Kidney (tissue), 14 donors: ENCODE data around the gene DYNC1I2. TPM values are rescaled to one million over a fixed set of nuclear protein-coding genes. Genes with fewer than 3 reads are reported as not detected.

Experiments
- DNase-seq, 5 donors: peaks; one replicate each; pipeline ENCODE4 v3.0.0-alpha.2; 2013 to 2020
- FAIRE-seq: peaks from 2 replicates; lab custom pipeline; 2012; peaks lifted over from hg19 to GRCh38; lab: Jason Lieb, UNC
- H3K27ac ChIP-seq, 2 donors: one replicate each; pipeline ENCODE4 v1.7.0; 2013; ENCODE audit warnings: low read depth in 2 of 2, low read length in 2 of 2, inconsistent platforms in 1 of 2
- H3K27me3 ChIP-seq: one replicate; pipeline ENCODE4 v1.7.1; 2013; ENCODE audit warnings: low read length, inconsistent platforms; ENCODE audit not compliant: control insufficient read depth, insufficient read depth
- H3K36me3 ChIP-seq, 3 donors: one replicate each; pipeline versions ENCODE4 v1.7.0 to v1.7.1; 2013; ENCODE audit warnings: low read length in 3 of 3, control low read depth in 1 of 3, inconsistent platforms in 1 of 3; ENCODE audit not compliant: insufficient read depth in 3 of 3, control insufficient read depth in 2 of 3
- H3K4me1 ChIP-seq, 3 donors: one replicate each; pipeline versions ENCODE4 v1.7.0 to v1.7.1; 2013; ENCODE audit warnings: low read length in 3 of 3, inconsistent platforms in 1 of 3, low read depth in 1 of 3; ENCODE audit not compliant: control insufficient read depth in 2 of 3, insufficient read depth in 2 of 3
- H3K4me3 ChIP-seq, 3 donors: one replicate each; pipeline versions ENCODE4 v1.7.0 to v1.8.1; 2013; ENCODE audit warnings: low read length in 3 of 3, control low read depth in 1 of 3, inconsistent platforms in 1 of 3
- H3K9ac ChIP-seq, 3 donors: one replicate each; pipeline versions ENCODE4 v1.7.0 to v1.7.1; 2013; ENCODE audit warnings: low read length in 3 of 3, control low read depth in 1 of 3, inconsistent platforms in 1 of 3
- H3K9me3 ChIP-seq, 3 donors: one replicate each; pipeline versions ENCODE4 v1.7.0 to v1.7.1; 2013; ENCODE audit warnings: low read length in 3 of 3, control low read depth in 1 of 3, inconsistent platforms in 1 of 3; ENCODE audit not compliant: control insufficient read depth in 2 of 3, insufficient read depth in 1 of 3
- intact Hi-C: fragments of 100-400 bp; cut with DNase I; formaldehyde crosslinking; loops from one replicate; pipeline ENCODE4 v1.11.1; 2022
- polyA plus RNA-seq: library from polyadenylated mRNA; stranded (reverse); fragments of 350-450 nt; fragmentation: Illumina TruSeq; extraction: RNeasy Lipid Tissue Mini Kit (QIAGEN cat#74804); gene quantifications from one replicate; pipeline ENCODE4 v1.2.3, GENCODE V29; 2014; ENCODE audit warnings: low read depth, low replicate concordance; ENCODE audit not compliant: insufficient read depth
- total RNA-seq: library from RNA; stranded (reverse); fragmentation: NEBNext Ultra II Directional; extraction: Animal tissue kit (Norgen Biotek cat#: 25700); gene quantifications from one replicate; pipeline ENCODE4 v1.2.1, GENCODE V29; 2021
- TF ChIP-seq, protein P1 (sequence below): IDR thresholded peaks from 3 replicates; pipeline ENCODE4 v1.5.1; 2012; ENCODE audit warnings: mild to moderate bottlenecking, moderate library complexity, borderline replicate concordance; ENCODE audit not compliant: insufficient read depth; ENCODE audit errors: extremely low read depth
- donor health status: control.
- donor health status: control.
- donor health status: control.
- donor health status: control.
- donor health status: control.
- donor health status: DM: yes; HTN: yes; CAD: no.
- donor health status: Normal renal cell carcinoma (clear cell type).

DYNC1I2 gene
- total and polyA plus RNA-seq, 2 donors from 2014 or later, result 81.7 to 108 TPM

DNA sequence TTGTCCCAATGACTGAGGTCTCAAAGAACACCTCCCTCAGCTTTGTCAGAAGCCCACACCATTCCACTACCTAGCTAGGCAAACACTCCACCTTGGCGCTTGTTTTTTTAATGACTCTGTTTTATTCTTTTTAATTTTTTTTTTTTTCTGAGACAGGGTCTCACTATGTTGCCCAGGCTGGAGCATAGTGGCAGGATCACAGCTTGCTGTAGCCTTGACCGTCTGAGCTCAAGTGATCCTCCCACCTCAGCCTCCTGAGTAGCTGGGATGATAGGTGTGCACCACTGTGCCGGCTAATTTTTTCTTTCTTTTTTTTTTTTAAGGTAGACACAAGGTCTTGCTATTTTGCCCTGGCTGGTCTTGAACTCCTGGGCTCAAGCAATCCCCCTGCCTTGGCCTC lies 104.9 kb downstream of the DYNC1I2 start:
- Histone ChIP-seq H3K36me3 (peaks cover 0 to 23% (median 15%) of the 10 kb centered on the region in 3 donors), H3K9me3 (no peaks in the 10 kb centered on the region), H3K9ac (no peak overlapping the region), H3K4me3 (no peak overlapping the region), H3K4me1 (no peaks in the 10 kb centered on the region), H3K27ac (no peak overlapping the region), H3K27me3 (no peaks in the 10 kb centered on the region)
- intact Hi-C loops, result no loop called here
- DNase-seq (no peak), FAIRE-seq (no peak)
- TF ChIP-seq, protein P1, sequence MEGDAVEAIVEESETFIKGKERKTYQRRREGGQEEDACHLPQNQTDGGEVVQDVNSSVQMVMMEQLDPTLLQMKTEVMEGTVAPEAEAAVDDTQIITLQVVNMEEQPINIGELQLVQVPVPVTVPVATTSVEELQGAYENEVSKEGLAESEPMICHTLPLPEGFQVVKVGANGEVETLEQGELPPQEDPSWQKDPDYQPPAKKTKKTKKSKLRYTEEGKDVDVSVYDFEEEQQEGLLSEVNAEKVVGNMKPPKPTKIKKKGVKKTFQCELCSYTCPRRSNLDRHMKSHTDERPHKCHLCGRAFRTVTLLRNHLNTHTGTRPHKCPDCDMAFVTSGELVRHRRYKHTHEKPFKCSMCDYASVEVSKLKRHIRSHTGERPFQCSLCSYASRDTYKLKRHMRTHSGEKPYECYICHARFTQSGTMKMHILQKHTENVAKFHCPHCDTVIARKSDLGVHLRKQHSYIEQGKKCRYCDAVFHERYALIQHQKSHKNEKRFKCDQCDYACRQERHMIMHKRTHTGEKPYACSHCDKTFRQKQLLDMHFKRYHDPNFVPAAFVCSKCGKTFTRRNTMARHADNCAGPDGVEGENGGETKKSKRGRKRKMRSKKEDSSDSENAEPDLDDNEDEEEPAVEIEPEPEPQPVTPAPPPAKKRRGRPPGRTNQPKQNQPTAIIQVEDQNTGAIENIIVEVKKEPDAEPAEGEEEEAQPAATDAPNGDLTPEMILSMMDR, result no peak

DNA sequence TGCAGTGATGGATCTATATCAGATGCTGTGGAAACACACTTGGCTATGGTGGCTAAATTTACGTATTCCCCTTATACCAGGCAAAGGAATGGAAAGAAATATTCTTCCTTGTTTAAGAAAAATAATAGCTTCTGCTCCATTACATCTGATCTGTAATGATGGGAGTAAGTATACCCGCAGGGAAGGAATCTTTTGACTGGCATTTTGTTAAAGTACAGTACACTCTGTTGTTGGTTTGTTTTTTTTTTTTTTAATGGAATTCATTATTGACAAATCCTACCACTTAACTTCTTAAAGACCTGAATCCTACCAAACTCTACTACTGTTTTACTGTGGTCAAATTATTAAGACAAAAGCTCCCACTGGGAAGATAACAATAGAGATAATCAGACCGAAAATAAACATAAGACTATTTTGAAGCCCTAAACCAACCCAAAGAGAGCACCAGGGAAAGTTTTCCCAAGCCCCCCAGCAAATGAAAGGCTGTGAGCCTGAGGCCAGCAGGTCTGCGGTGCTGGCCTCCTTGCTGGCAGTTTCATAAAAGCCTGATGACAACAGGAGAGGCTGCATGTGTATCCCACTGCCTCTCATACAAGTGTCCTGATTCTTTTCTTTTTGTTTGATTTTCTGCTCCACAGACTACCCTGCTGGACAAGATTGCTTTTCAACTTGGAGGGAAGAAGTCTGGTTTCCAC lies 105.8 kb downstream of the DYNC1I2 start:
- DNase-seq (no peak), FAIRE-seq (no peak)
- Histone ChIP-seq H3K4me3 (no peak overlapping the region), H3K9me3 (no peaks in the 10 kb centered on the region), H3K27me3 (no peaks in the 10 kb centered on the region), H3K27ac (no peak overlapping the region), H3K36me3 (peaks cover 0 to 19% (median 11%) of the 10 kb centered on the region in 3 donors), H3K9ac (no peak overlapping the region), H3K4me1 (no peaks in the 10 kb centered on the region)
- intact Hi-C loops, result no loop called here
- TF ChIP-seq, protein P1, result no peak

DNA sequence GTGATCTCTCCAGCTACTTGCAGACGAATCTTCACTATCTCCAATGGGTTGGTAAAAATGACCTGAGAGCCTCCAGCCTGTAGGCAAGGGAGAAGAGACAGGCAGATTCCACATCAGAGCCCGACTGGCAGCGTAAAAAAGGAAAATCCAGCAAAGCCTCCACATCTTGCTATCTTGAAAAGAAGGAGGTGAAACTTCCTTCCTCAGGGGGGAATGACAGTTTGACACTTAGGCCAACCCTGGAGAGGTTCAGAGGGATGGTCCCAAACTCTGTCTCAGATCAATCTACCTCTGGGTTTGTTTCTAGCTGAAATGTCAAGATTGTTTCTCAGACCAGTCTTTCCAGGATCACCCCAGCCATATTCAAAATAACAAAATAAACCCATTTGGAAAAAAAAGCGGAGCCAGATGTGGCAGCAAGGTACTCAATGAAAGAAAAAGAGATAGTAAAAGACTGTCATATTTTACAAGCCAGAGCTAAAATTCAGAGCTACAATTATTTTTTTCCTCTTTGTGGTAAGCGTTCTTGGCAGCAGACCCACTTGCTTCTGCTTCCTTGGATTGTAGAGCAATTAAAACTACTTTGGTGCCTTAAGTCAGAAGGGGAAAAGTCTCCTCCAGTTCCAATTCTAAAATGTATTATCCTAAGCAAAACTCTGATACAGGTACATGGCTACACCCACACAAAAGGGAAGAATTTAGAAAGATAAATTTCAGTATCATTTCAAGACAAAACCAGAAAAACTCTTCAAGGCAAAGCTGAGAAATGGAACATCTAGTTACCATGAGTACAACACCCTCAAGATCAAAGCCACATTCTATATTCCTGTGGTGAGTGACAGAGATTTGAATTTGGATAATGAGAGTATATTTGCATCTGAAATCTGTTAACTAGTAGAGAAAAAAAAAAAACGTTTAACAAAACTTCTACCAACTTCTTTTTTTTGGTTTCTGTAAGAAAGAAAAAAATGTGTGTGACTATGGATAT lies 106.7 kb downstream of the DYNC1I2 start:
- no peak for FAIRE-seq
- no peaks in the 10 kb centered on the region for H3K27me3 ChIP-seq
- intact Hi-C loops, result no loop called here

More for the DNA sequence above, 106.7 kb downstream of the DYNC1I2 start:
- Histone ChIP-seq H3K9ac (no peak overlapping the region), H3K9me3 (no peaks in the 10 kb centered on the region), H3K27ac (no peak overlapping the region), H3K4me3 (no peak overlapping the region), H3K4me1 (no peaks in the 10 kb centered on the region), H3K36me3 (peaks cover 0 to 14% (median 11%) of the 10 kb centered on the region in 3 donors)
- no peak for DNase-seq
- TF ChIP-seq, protein P1, result no peak
